Muscle layer of colon (tissue), 2 donors: ENCODE results near the gene FOXQ1.

Experiments used
- H3K27ac ChIP-seq: one replicate; pipeline ENCODE4 v1.7.0; 2013; ENCODE audit warnings: low read depth, mild to moderate bottlenecking, low read length, moderate library complexity
- H3K27me3 ChIP-seq, 2 donors: one replicate each; pipeline ENCODE4 v1.7.0; 2013; ENCODE audit warnings: low read length in 2 of 2, mild to moderate bottlenecking in 2 of 2; ENCODE audit not compliant: insufficient read depth in 2 of 2, control insufficient read depth in 1 of 2
- H3K36me3 ChIP-seq: one replicate; pipeline ENCODE4 v1.7.0; 2013; ENCODE audit warnings: mild to moderate bottlenecking, low read length; ENCODE audit not compliant: insufficient read depth
- H3K4me1 ChIP-seq: one replicate; pipeline ENCODE4 v1.7.0; 2013; ENCODE audit warnings: mild to moderate bottlenecking, low read length; ENCODE audit not compliant: insufficient read depth
- H3K4me3 ChIP-seq, 2 donors: one replicate each; pipeline ENCODE4 v1.7.0; 2013; ENCODE audit warnings: low read length in 2 of 2, low read depth in 1 of 2, mild to moderate bottlenecking in 1 of 2, moderate library complexity in 1 of 2
- H3K9ac ChIP-seq: one replicate; pipeline ENCODE4 v1.7.0; 2013; ENCODE audit warnings: low read length
- H3K9me3 ChIP-seq: one replicate; pipeline ENCODE4 v1.7.0; 2013; ENCODE audit warnings: mild to moderate bottlenecking, low read length
- donor health status: abdominal sarcoma.
- donor health status: Adenocarcinoma of cecum.

The FOXQ1 gene

GRCh38 chr6:1296079-1296478 is 15.8 kb upstream of the FOXQ1 start:
- no peak overlapping the region for H3K4me3 ChIP-seq
- no peak overlapping the region for H3K27ac ChIP-seq
- H3K36me3 ChIP-seq = no peaks in the 10 kb centered on the region
- no peaks in the 10 kb centered on the region for H3K27me3 ChIP-seq
- no peaks in the 10 kb centered on the region for H3K9me3 ChIP-seq
- peaks cover 28% of the 10 kb centered on the region for H3K4me1 ChIP-seq
- H3K9ac ChIP-seq = no peak overlapping the region

- H3K9ac ChIP-seq = no peak overlapping the region
- no peaks in the 10 kb centered on the region for H3K27me3 ChIP-seq
- peaks cover 28% of the 10 kb centered on the region for H3K4me1 ChIP-seq
- no peaks in the 10 kb centered on the region for H3K36me3 ChIP-seq
- no peak overlapping the region for H3K27ac ChIP-seq
- H3K9me3 ChIP-seq = no peaks in the 10 kb centered on the region
- H3K4me3 ChIP-seq = no peak overlapping the region
Observed at GRCh38 chr6:1296542-1296941, 15.4 kb upstream of the FOXQ1 start.

GRCh38 chr6:1297746-1298145 is 14.2 kb upstream of the FOXQ1 start:
- Histone ChIP-seq H3K4me3 (no peak overlapping the region), H3K27ac (no peak overlapping the region)

GRCh38 chr6:1298768-1299167 is 13.1 kb upstream of the FOXQ1 start:
- Histone ChIP-seq H3K27ac (no peak overlapping the region), H3K9me3 (no peaks in the 10 kb centered on the region), H3K4me1 (peaks cover 28% of the 10 kb centered on the region), H3K27me3 (no peaks in the 10 kb centered on the region), H3K4me3 (no peak overlapping the region), H3K9ac (no peak overlapping the region), H3K36me3 (no peaks in the 10 kb centered on the region)

More at GRCh38 chr6:1297746-1298145, 14.2 kb upstream of the FOXQ1 start:
- no peaks in the 10 kb centered on the region for H3K9me3 ChIP-seq
- H3K36me3 ChIP-seq = no peaks in the 10 kb centered on the region
- H3K27me3 ChIP-seq = no peaks in the 10 kb centered on the region
- H3K9ac ChIP-seq = no peak overlapping the region
- H3K4me1 ChIP-seq = peaks cover 28% of the 10 kb centered on the region

- Histone ChIP-seq H3K27ac (no peak overlapping the region), H3K9ac (no peak overlapping the region), H3K9me3 (no peaks in the 10 kb centered on the region), H3K4me3 (no peak overlapping the region), H3K36me3 (no peaks in the 10 kb centered on the region), H3K27me3 (peaks cover 0 to 5% of the 10 kb centered on the region in 2 donors), H3K4me1 (peaks cover under 1% of the 10 kb centered on the region)
Observed at GRCh38 chr6:1306133-1306532, 5.8 kb upstream of the FOXQ1 start.

- Histone ChIP-seq H3K4me3 (no peak overlapping the region), H3K27me3 (peaks cover 0 to 25% of the 10 kb centered on the region in 2 donors), H3K9ac (no peak overlapping the region), H3K4me1 (peaks cover 5% of the 10 kb centered on the region), H3K36me3 (no peaks in the 10 kb centered on the region), H3K9me3 (no peaks in the 10 kb centered on the region), H3K27ac (no peak overlapping the region)
Observed at GRCh38 chr6:1309366-1309765, 2.5 kb upstream of the FOXQ1 start.

- Histone ChIP-seq H3K9me3 (no peaks in the 10 kb centered on the region), H3K36me3 (no peaks in the 10 kb centered on the region), H3K4me3 (peak overlapping the region; percentile 27 to 36), H3K27me3 (peaks cover 13 to 40% of the 10 kb centered on the region in 2 donors), H3K4me1 (peaks cover 5% of the 10 kb centered on the region), H3K27ac (no peak overlapping the region), H3K9ac (no peak overlapping the region)
Observed at GRCh38 chr6:1310628-1311399, 1.1 kb upstream of the FOXQ1 start.

- Histone ChIP-seq H3K4me3 (peak overlapping the region; percentile 36 to 50), H3K4me1 (peaks cover 5% of the 10 kb centered on the region), H3K9ac (no peak overlapping the region), H3K9me3 (no peaks in the 10 kb centered on the region), H3K36me3 (no peaks in the 10 kb centered on the region), H3K27me3 (peaks cover 17 to 44% of the 10 kb centered on the region in 2 donors), H3K27ac (no peak overlapping the region)
Observed at GRCh38 chr6:1312203-1312472, 240 bp downstream of the FOXQ1 start.

- H3K27me3 ChIP-seq = peaks cover 17 to 44% of the 10 kb centered on the region in 2 donors
- H3K4me1 ChIP-seq = peaks cover 5% of the 10 kb centered on the region
- peak overlapping the region; percentile 50 to 51 for H3K4me3 ChIP-seq
- no peaks in the 10 kb centered on the region for H3K9me3 ChIP-seq
- H3K9ac ChIP-seq = no peak overlapping the region
- no peak overlapping the region for H3K27ac ChIP-seq
- no peaks in the 10 kb centered on the region for H3K36me3 ChIP-seq
Observed at GRCh38 chr6:1312473-1313367, 822 bp downstream of the FOXQ1 start.

GRCh38 chr6:1313384-1313766 is 1.5 kb downstream of the FOXQ1 start:
- Histone ChIP-seq H3K9me3 (no peaks in the 10 kb centered on the region), H3K27me3 (peaks cover 17 to 44% of the 10 kb centered on the region in 2 donors), H3K27ac (no peak overlapping the region), H3K9ac (no peak overlapping the region), H3K36me3 (no peaks in the 10 kb centered on the region), H3K4me3 (no peak overlapping the region), H3K4me1 (peaks cover 5% of the 10 kb centered on the region)

- Histone ChIP-seq H3K9me3 (no peaks in the 10 kb centered on the region), H3K27me3 (peaks cover 17 to 44% of the 10 kb centered on the region in 2 donors), H3K9ac (no peak overlapping the region), H3K27ac (no peak overlapping the region), H3K36me3 (no peaks in the 10 kb centered on the region), H3K4me1 (peaks cover 5% of the 10 kb centered on the region), H3K4me3 (no peak overlapping the region)
Observed at GRCh38 chr6:1313767-1314503, 2.0 kb downstream of the FOXQ1 start.
